B cell (primary cell): Measurements from ENCODE around the gene KAZN. TPM values are rescaled to one million over a fixed set of nuclear protein-coding genes. Genes with fewer than 3 reads are reported as not detected.

ENCODE experiments used
- ATAC-seq: fragments of 200-7000 bp; cut with Tn5 transposase; one replicate; pipeline ENCODE4 v1.10.0; 2021; ENCODE audit warnings: low read depth, mild to moderate bottlenecking, moderate number of reproducible peaks, moderate library complexity
- CTCF ChIA-PET: fragments of 350-600 bp; sonication (Branson Sonifier 250); formaldehyde crosslinking; loops from one replicate; lab custom pipeline; 2021; ENCODE audit warnings: antibody characterized with exemption, inconsistent platforms; lab: Charles Lee
- POLR2A ChIA-PET: fragments of 350-600 bp; sonication (Branson Sonifier 250); formaldehyde crosslinking; loops from one replicate; lab custom pipeline; 2021; ENCODE audit warnings: antibody characterized with exemption; lab: Charles Lee
- DNase-seq: peaks from one replicate; pipeline ENCODE4 v3.0.0; 2013
- H2AFZ ChIP-seq: 2 replicates; pipeline ENCODE4 v1.6.1; 2012; ENCODE audit warnings: mild to moderate bottlenecking, low read depth, low read length; ENCODE audit not compliant: insufficient read depth, poor library complexity, severe bottlenecking
- H3K27ac ChIP-seq, 2 donors: 1 replicate in 1 of 2; 2 replicates in 1 of 2; pipeline ENCODE4 v1.5.1; 2012 to 2013; ENCODE audit warnings: low read length in 2 of 2, mild to moderate bottlenecking in 2 of 2, moderate library complexity in 1 of 2
- H3K27me3 ChIP-seq, 4 experiments: fragments of 200-600 bp in 1 of 4; sonication (generic) in 1 of 4; replicated peaks in 1 of 4; 1 replicate in 2 of 4; 2 replicates in 2 of 4; pipeline versions ENCODE4 v1.6.1 to v1.7.0; 2013 to 2016; ENCODE audit warnings: low read length in 3 of 4, mild to moderate bottlenecking in 2 of 4, mixed read lengths in 1 of 4, moderate library complexity in 1 of 4; ENCODE audit not compliant: insufficient read depth in 4 of 4, control insufficient read depth in 3 of 4; ENCODE audit errors: control extremely low read depth in 1 of 4
- H3K36me3 ChIP-seq, 2 experiments: replicated peaks in 1 of 2; 1 replicate in 1 of 2; 2 replicates in 1 of 2; pipeline versions ENCODE4 v1.6.1 to v1.7.1; 2013; ENCODE audit warnings: low read length in 1 of 2; ENCODE audit not compliant: insufficient read depth in 2 of 2, control insufficient read depth in 1 of 2; ENCODE audit errors: control extremely low read depth in 1 of 2, extremely low read depth in 1 of 2
- H3K4me1 ChIP-seq, 2 donors: fragments of 200-600 bp in 1 of 2; sonication (generic) in 1 of 2; 1 replicate in 1 of 2; 2 replicates in 1 of 2; pipeline versions ENCODE4 v1.5.1 to v1.6.1; 2013 to 2017; ENCODE audit warnings: low read length in 2 of 2; ENCODE audit not compliant: control insufficient read depth in 2 of 2, insufficient read depth in 2 of 2
- H3K4me2 ChIP-seq: replicated peaks from 2 replicates; pipeline ENCODE3; 2012; ENCODE audit warnings: mild to moderate bottlenecking, low read depth, low read length; ENCODE audit not compliant: poor library complexity, severe bottlenecking
- H3K4me3 ChIP-seq, 5 experiments: fragments of 200-600 bp in 1 of 5; sonication (generic) in 1 of 5; 1 replicate in 3 of 5; 2 replicates in 2 of 5; pipeline versions ENCODE4 v1.5.1 to v1.7.0; 2011 to 2016; ENCODE audit warnings: low read length in 4 of 5, mild to moderate bottlenecking in 4 of 5, low read depth in 2 of 5, control low read depth in 1 of 5, moderate library complexity in 1 of 5; ENCODE audit not compliant: insufficient read depth in 1 of 5; ENCODE audit errors: control extremely low read depth in 1 of 5, extremely low read depth in 1 of 5
- H3K79me2 ChIP-seq: fragments of 200-600 bp; sonication (generic); one replicate; pipeline ENCODE4 v1.6.0; 2016; ENCODE audit warnings: low read length; ENCODE audit not compliant: control insufficient read depth, insufficient read depth
- H3K9ac ChIP-seq: fragments of 200-600 bp; sonication (generic); 2 replicates; pipeline ENCODE4 v1.6.1; 2017; ENCODE audit warnings: mild to moderate bottlenecking, low read length, moderate library complexity
- H3K9me3 ChIP-seq, 3 donors: one replicate each; pipeline versions ENCODE4 v1.6.1 to v1.7.1; 2013; ENCODE audit warnings: low read length in 2 of 3; ENCODE audit not compliant: control insufficient read depth in 2 of 3, insufficient read depth in 1 of 3; ENCODE audit errors: control extremely low read depth in 1 of 3
- H4K20me1 ChIP-seq: 2 replicates; pipeline ENCODE4 v1.6.0; 2012; ENCODE audit warnings: mild to moderate bottlenecking, low read length; ENCODE audit not compliant: insufficient read depth, control insufficient read depth, poor library complexity, severe bottlenecking
- H3K27ac Mint-ChIP-seq: one replicate; pipeline ENCODE4 v1.8.0; 2021; ENCODE audit warnings: mixed read lengths
- H3K27me3 Mint-ChIP-seq: one replicate; pipeline ENCODE4 v1.8.0; 2021; ENCODE audit warnings: mixed read lengths
- H3K4me1 Mint-ChIP-seq: one replicate; pipeline ENCODE4 v1.8.0; 2021; ENCODE audit warnings: mixed read lengths
- H3K4me3 Mint-ChIP-seq: one replicate; pipeline ENCODE4 v1.8.0; 2021; ENCODE audit warnings: mixed read lengths
- H3K9me3 Mint-ChIP-seq: one replicate; pipeline ENCODE4 v1.8.0; 2022; ENCODE audit warnings: mixed read lengths; ENCODE audit not compliant: insufficient read depth
- EZH2 ChIP-seq: IDR thresholded peaks from 2 replicates; pipeline ENCODE4 v1.6.1; 2012; ENCODE audit warnings: borderline replicate concordance, low read depth, mild to moderate bottlenecking, moderate library complexity, low read length; ENCODE audit not compliant: insufficient read depth, poor library complexity, severe bottlenecking
- WGBS: methylation state at CpG from one replicate; pipeline ENCODE4 v1.1.5; 2013; ENCODE audit warnings: missing lambda C conversion rate; ENCODE audit not compliant: insufficient coverage; 5-methylcytosine and 5-hydroxymethylcytosine counted together
- intact Hi-C: fragments of 100-400 bp; cut with micrococcal nuclease; formaldehyde crosslinking; loops from one replicate; pipeline ENCODE4 v1.10.0; 2022
- polyA plus RNA-seq: library from polyadenylated mRNA; depleted of rRNA; stranded (reverse); fragments of >200 nt; gene quantifications from 2 replicates; pipeline ENCODE4 v1.2.3, GENCODE V29; 2012
- total RNA-seq, 2 donors: library from RNA; stranded (reverse); fragments of 120-200 nt in 1 of 2; gene quantifications; 1 replicate in 1 of 2; 2 replicates in 1 of 2; pipeline versions ENCODE4 v1.2.3 to v1.2.4, GENCODE V29; 2013 to 2022
- TF ChIP-seq, protein P1 (sequence below): fragments of 200-600 bp; IDR thresholded peaks from one replicate; pipeline ENCODE4 v1.8.0; 2022; ENCODE audit warnings: antibody characterized with exemption, mild to moderate bottlenecking

The KAZN gene
- total and polyA plus RNA-seq, 2 donors (not counting 1 experiment from before 2014, with no cell fraction given), result 0.13 to 0.39 TPM

- Mint-ChIP-seq H3K9me3 (no peaks in the 10 kb centered on the region), H3K27me3 (peaks cover 11% of the 10 kb centered on the region), H3K4me1 (no peaks in the 10 kb centered on the region), H3K27ac (no peak overlapping the region), H3K4me3 (no peak overlapping the region)
- intact Hi-C loops, result no loop called here
- Histone ChIP-seq H3K79me2 (no peaks in the 10 kb centered on the region), H4K20me1 (no peaks in the 10 kb centered on the region), H3K36me3 (no peaks in the 10 kb centered on the region), H2AFZ (no peak overlapping the region), H3K4me2 (no peak overlapping the region), H3K4me1 (no peaks in the 10 kb centered on the region), H3K9me3 (peaks cover 0 to 6% (median 0%) of the 10 kb centered on the region in 3 donors), H3K27me3 (no peaks in the 10 kb centered on the region), H3K27ac (no peak overlapping the region), H3K9ac (no peak overlapping the region), H3K4me3 (no peak overlapping the region)
- CTCF ChIA-PET, result no interaction called here
- TF ChIP-seq EZH2, result no peak
- TF ChIP-seq, protein P1, sequence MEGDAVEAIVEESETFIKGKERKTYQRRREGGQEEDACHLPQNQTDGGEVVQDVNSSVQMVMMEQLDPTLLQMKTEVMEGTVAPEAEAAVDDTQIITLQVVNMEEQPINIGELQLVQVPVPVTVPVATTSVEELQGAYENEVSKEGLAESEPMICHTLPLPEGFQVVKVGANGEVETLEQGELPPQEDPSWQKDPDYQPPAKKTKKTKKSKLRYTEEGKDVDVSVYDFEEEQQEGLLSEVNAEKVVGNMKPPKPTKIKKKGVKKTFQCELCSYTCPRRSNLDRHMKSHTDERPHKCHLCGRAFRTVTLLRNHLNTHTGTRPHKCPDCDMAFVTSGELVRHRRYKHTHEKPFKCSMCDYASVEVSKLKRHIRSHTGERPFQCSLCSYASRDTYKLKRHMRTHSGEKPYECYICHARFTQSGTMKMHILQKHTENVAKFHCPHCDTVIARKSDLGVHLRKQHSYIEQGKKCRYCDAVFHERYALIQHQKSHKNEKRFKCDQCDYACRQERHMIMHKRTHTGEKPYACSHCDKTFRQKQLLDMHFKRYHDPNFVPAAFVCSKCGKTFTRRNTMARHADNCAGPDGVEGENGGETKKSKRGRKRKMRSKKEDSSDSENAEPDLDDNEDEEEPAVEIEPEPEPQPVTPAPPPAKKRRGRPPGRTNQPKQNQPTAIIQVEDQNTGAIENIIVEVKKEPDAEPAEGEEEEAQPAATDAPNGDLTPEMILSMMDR, result no peak
- DNase-seq (no peak), ATAC-seq (no peak)
- POLR2A ChIA-PET, result no interaction called here
- 93% methylated on average over 6 of the region's 7 CpGs for WGBS
These were observed 373.6 kb downstream of the KAZN start for GRCh38 chr1:14972107-14972506.

GRCh38 chr1:14973773-14974172 is 375.3 kb downstream of the KAZN start:
- H3K9ac ChIP-seq, result no peak overlapping the region
- ChIA-PET CTCF (no interaction called here), POLR2A (no interaction called here)
- H3K36me3 ChIP-seq, result no peaks in the 10 kb centered on the region
- no peaks in the 10 kb centered on the region for H3K4me1 ChIP-seq
- Mint-ChIP-seq H3K4me1 (no peaks in the 10 kb centered on the region), H3K27me3 (peaks cover 11% of the 10 kb centered on the region), H3K27ac (no peak overlapping the region), H3K4me3 (no peak overlapping the region), H3K9me3 (no peaks in the 10 kb centered on the region)
- H3K4me2 ChIP-seq, result no peak overlapping the region
- no peak for DNase-seq
- 100% methylated on average over 3 of the region's 5 CpGs for WGBS
- H4K20me1 ChIP-seq, result no peaks in the 10 kb centered on the region
- no peaks in the 10 kb centered on the region for H3K27me3 ChIP-seq
- no peak overlapping the region for H3K27ac ChIP-seq
- intact Hi-C loops, result no loop called here
- ATAC-seq, result no peak
- no peak overlapping the region for H3K4me3 ChIP-seq
- TF ChIP-seq, protein P1, result no peak
- TF ChIP-seq EZH2, result no peak
- no peak overlapping the region for H2AFZ ChIP-seq
- peaks cover 0 to 3% (median 0%) of the 10 kb centered on the region in 3 donors for H3K9me3 ChIP-seq
- H3K79me2 ChIP-seq, result no peaks in the 10 kb centered on the region
